H54 (cell line): ENCODE results near the gene GP1BB.

Experiments
- DNase-seq: peaks from one replicate; pipeline ENCODE4 v3.0.0; 2011; ENCODE audit warnings: low spot score, mixed read lengths; ENCODE audit not compliant: insufficient read length
- FAIRE-seq: peaks from 3 replicates; lab custom pipeline; 2011; peaks lifted over from hg19 to GRCh38; lab: Jason Lieb, UNC
- POLR2A ChIP-seq: IDR thresholded peaks from 2 replicates; pipeline ENCODE4 v1.6.1; 2011; ENCODE audit warnings: low read depth, mild to moderate bottlenecking, low read length

The GP1BB gene

GRCh38 chr22:19714312-19715187, 8.8 kb upstream of the GP1BB start, which contains the start of gene SEPTIN5:
TSS of gene SEPTIN5 (plus strand) at chr22:19714503. CDS start at chr22:19714589, 86 bp downstream.
- no peak for DNase-seq
- no peak for TF ChIP-seq POLR2A
- no peak for FAIRE-seq

DNA sequence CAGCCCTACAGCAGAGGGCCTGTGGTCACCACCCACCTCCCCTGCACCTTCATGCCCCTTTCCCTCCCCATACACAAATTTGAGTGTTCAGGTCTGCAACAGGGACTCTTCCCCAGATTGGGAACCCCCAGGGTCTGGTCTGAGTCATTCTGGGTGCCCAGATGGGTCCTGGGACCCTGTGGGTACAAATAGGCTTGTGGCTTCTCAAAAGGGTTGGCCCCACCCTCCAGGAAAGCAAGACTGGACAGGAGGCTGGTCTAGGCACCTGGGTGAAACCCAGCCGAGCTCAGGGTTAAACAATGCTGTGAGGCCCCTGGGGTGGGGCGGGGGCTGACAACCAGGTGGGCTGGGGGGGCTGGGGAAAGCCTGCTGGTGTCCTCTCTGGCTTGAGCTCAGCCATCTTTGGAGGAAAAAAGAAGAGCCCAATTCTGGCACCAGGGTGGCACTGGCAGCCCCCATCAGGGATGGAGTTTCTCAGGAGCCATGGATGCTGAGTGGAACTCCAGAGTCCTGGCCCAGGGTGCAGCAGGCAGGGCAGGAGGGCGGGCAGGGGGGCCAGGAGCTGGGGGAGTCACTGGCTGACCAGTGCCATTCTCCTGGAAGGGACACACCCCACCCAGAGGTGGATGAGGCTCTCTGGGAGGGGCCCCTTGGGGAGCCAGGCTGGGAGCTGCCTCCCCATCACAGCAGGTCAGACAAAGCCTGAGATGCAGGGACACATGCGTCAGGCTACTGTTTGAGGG, 8.0 kb upstream of the GP1BB start:
- TF ChIP-seq POLR2A = no peak
- DNase-seq (no peak), FAIRE-seq (no peak)

DNA sequence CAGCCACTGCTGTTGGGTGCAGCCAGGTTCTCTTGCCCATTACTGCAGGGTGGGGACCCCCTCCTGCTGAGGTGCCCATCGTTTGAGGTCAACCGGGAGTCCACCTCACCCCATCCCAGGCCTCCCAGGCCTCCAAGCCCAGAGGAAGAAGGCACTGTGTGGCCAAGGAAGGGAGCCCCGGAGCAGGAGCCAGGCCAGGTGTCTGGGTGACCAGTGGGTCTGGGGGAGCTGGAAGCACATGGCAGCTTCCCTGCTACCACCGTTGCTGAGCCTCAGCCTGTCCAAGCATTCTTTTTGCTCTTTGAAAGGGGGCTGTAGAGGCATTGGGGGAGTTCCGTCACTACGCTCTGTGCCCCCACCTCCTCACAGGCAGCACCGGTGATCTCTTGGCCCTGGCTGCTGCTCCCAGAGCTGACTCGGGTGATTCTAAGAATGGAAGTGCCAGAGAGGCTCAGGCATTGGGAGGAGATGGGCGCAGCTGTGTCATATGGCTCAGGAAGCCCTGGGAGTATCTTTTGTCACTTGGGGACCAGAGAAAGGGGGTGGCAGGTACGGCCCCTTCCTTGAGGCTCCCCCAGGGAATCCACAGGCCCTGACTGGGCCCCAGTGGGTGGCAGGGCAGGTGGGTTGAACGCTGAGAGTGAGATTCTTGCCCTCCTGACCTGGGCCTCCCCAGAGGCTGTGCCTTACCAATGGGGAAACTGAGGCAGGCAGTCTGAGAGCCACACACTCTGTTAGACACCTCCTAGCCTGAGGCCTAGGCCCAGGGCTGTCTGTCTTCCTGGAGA, 7.1 kb upstream of the GP1BB start:
- no peak for FAIRE-seq
- no peak for DNase-seq
- TF ChIP-seq POLR2A = no peak

DNA sequence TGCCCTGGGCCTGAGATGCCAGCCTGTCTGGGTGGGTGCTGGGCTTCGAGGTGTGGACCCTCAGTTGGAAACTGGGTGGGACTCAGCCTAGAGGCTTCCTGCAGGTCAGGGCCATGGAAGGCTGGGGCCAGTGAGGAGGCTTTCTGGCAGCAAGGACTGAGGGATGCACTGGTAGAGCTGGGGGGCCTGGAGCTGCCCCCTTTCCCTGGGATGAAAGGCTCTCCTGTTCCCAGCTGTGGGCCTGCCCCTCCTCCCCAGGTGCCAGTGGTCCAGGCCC, 6.6 kb upstream of the GP1BB start:
- TF ChIP-seq POLR2A = no peak
- DNase-seq (no peak), FAIRE-seq (no peak)

DNA sequence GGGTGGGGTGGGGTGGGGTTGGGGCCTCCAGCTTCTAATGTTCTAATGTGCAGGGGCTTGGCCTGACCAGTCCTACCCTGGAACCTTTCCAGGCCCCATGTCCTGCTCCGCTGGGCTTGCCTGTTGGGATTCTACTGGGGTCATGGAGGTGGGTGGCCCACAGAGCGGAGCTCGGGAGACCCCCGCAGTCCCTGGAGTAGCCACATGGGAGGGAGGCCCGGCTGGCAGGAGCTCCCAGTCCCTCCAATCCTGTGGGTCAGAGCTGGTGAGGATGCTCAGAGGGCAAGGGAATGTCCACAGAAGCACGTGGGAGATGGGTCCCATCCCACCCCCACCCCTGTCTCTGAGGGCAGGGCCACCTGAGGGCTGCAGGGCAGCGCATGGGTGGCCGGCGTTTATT, 6.2 kb upstream of the GP1BB start:
- FAIRE-seq (no peak), DNase-seq (no peak)
- TF ChIP-seq POLR2A = no peak

DNA sequence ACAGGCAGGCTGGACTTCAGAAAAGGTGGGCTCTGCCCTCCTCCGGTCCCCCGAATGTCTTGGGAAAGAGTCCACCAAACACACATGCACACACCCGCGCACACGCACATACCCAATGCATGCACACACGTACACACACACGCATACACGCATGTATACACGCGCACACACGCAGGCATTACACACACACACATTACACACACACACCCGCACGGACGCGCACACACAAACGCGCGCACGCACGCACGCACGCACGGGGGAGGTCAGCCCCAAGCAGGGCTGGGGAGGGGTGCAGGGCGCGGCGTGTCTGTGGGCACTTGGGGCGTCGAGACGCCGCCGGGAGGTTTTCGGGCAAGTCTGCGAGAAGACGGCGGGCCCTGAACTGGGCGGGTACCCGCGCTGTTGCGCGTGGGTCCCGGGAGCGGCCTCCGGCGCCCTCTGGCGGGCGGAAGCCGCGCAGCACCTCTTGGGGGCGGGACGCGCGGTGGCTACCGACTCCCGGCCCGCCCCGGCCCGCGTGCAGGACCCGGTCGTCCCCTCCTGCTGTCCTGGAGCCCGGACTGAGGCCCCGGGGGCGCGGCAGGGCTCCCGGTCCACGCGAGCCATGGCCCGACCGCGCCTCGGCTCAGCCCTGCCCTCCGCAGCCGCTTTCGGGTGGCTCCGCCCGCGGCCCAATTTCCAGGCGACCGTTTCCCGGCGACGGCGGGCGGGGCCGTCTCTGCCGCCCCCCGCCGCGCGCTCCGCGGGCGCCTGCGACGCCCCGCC, 5.5 kb upstream of the GP1BB start:
- FAIRE-seq (no peak), DNase-seq (peak; percentile 81)
- no peak for TF ChIP-seq POLR2A

DNA sequence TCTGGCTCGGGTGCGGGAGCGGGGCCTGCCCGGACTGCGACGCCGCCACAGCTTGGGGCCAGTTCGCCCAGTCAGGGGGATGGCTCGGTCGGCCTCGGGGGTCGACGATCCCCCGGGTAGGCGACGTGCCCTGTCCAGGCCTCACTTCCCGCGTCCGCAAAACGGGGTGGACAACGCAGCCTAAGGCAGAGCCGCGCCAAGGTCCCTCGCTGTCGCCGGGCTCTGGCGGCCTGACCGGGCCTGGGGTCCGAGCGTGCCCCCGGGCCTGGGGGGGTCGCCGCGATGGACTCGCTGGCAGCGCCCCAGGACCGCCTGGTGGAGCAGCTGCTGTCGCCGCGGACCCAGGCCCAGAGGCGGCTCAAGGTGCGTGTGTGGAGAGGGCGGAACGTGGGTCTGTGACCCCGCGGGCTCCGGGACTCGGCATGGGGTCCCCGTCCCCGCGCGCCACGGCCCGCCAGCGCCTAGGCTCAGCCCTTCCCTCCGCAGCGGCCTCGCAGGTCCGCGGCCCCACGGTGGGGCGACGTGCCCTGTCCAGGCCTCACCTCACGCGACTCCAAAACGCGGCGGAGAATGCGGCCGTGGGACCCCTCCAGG, 4.8 kb upstream of the GP1BB start:
- no peak for DNase-seq
- no peak for FAIRE-seq

GRCh38 chr22:19719050-19719482, 4.3 kb upstream of the GP1BB start:
- no peak for TF ChIP-seq POLR2A
- FAIRE-seq = no peak
- no peak for DNase-seq

More for the DNA sequence above, 4.8 kb upstream of the GP1BB start:
- peak; percentile 58 for TF ChIP-seq POLR2A

DNA sequence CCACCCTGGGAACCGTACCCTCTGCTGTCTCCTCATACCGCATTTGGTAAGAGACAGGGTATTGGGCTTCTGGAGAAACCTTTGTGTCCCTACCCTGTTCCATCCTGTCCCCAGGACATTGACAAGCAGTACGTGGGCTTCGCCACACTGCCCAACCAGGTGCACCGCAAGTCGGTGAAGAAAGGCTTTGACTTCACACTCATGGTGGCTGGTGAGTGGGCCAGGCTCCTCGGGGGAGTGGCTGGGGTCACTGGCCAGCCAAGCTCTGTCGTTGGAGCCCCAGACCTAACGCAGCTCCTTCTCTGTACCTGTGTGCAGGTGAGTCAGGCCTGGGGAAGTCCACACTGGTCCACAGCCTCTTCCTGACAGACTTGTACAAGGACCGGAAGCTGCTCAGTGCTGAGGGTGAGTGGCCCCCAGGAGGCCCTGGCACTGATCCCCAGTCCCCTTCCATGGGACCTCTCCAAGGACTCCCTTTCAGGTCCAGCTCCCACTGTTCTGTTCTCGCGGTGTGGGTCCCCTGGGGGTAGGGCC, 3.8 kb upstream of the GP1BB start:
- DNase-seq (no peak), FAIRE-seq (no peak)
- no peak for TF ChIP-seq POLR2A

GRCh38 chr22:19720150-19720827, 3.0 kb upstream of the GP1BB start:
- no peak for FAIRE-seq

GRCh38 chr22:19720999-19721329, 2.4 kb upstream of the GP1BB start:
- FAIRE-seq (no peak), DNase-seq (no peak)
- TF ChIP-seq POLR2A = no peak

More at GRCh38 chr22:19720150-19720827, 3.0 kb upstream of the GP1BB start:
- no peak for DNase-seq
- TF ChIP-seq POLR2A = no peak
